Cardiac fibroblast (primary cell): Measurements from ENCODE around the gene UBAP2.

ENCODE experiments used
- DNase-seq, 2 donors: peaks; one replicate each; pipeline versions ENCODE4 v3.0.0 to v3.0.0-alpha.2; 2010; ENCODE audit warnings: low read depth in 2 of 2
- H3K4me3 ChIP-seq, 2 donors: replicated peaks in 1 of 2; 1 replicate in 1 of 2; 2 replicates in 1 of 2; pipeline ENCODE4 v1.5.1; 2011; ENCODE audit warnings: low read depth in 2 of 2, low read length in 2 of 2, mild to moderate bottlenecking in 2 of 2, moderate library complexity in 1 of 2
- CTCF ChIP-seq: IDR thresholded peaks from one replicate; pipeline ENCODE4 v1.5.1; 2011; ENCODE audit warnings: low read depth, mild to moderate bottlenecking, low read length, inconsistent platforms

UBAP2 gene

GRCh38 chr9:33877727-33878489, 170.8 kb downstream of the UBAP2 start:
- no peak for DNase-seq
- no peak overlapping the region for H3K4me3 ChIP-seq
- TF ChIP-seq CTCF: no peak
